Measurements from ENCODE around the gene AMELX.

Gene AMELX

GRCh38 chrX:11293113-11293512 is at the start of gene AMELX:
TSS of gene AMELX (plus strand) at chrX:11293413. CDS start at chrX:11294789, 1,376 bp downstream.
- no peak for DNase-seq

GRCh38 chrX:11244636-11245035 is 48.6 kb upstream of the AMELX start:
- no peak for DNase-seq

- no peak for DNase-seq
These were observed 38.6 kb upstream of the AMELX start for GRCh38 chrX:11254417-11255109.

- no peak for DNase-seq
These were observed 35.9 kb upstream of the AMELX start for GRCh38 chrX:11257290-11257689.

- no peak for DNase-seq
These were observed 35.5 kb upstream of the AMELX start for GRCh38 chrX:11257711-11258110.

GRCh38 chrX:11259437-11259836 is 33.8 kb upstream of the AMELX start:
- DNase-seq: no peak

- no peak for DNase-seq
These were observed 32.0 kb upstream of the AMELX start for GRCh38 chrX:11261260-11261659.

- no peak for DNase-seq
These were observed 28.3 kb upstream of the AMELX start for GRCh38 chrX:11264925-11265324.

GRCh38 chrX:11265352-11265751 is 27.9 kb upstream of the AMELX start:
- no peak for DNase-seq

- no peak for DNase-seq
These were observed 26.6 kb upstream of the AMELX start for GRCh38 chrX:11266573-11267003.

GRCh38 chrX:11267425-11267824 is 25.8 kb upstream of the AMELX start:
- DNase-seq: no peak

GRCh38 chrX:11269006-11269405 is 24.2 kb upstream of the AMELX start:
- DNase-seq: no peak

- no peak for DNase-seq
These were observed 23.2 kb upstream of the AMELX start for GRCh38 chrX:11269996-11270395.

GRCh38 chrX:11272290-11272689 is 20.9 kb upstream of the AMELX start:
- no peak for DNase-seq

GRCh38 chrX:11272863-11273262 is 20.4 kb upstream of the AMELX start:
- DNase-seq: no peak

GRCh38 chrX:11273544-11273943 is 19.7 kb upstream of the AMELX start:
- no peak for DNase-seq

GRCh38 chrX:11282043-11282442 is 11.2 kb upstream of the AMELX start:
- no peak for DNase-seq

- DNase-seq: no peak
These were observed 7.6 kb upstream of the AMELX start for GRCh38 chrX:11285651-11286050.

GRCh38 chrX:11287505-11287904 is 5.7 kb upstream of the AMELX start:
- no peak for DNase-seq

GRCh38 chrX:11290416-11291102 is 2.7 kb upstream of the AMELX start:
- no peak for DNase-seq

GRCh38 chrX:11296051-11296450 is 2.8 kb downstream of the AMELX start:
- DNase-seq: no peak

- DNase-seq: no peak
These were observed 5.4 kb downstream of the AMELX start for GRCh38 chrX:11298600-11298999.

GRCh38 chrX:11304829-11305228 is 11.6 kb downstream of the AMELX start:
- DNase-seq: no peak

- DNase-seq: no peak
These were observed 12.4 kb downstream of the AMELX start for GRCh38 chrX:11305641-11306040.

- no peak for DNase-seq
These were observed 16.0 kb downstream of the AMELX start for GRCh38 chrX:11309220-11309619.
